Measurements from ENCODE around the gene ARHGAP15. TPM values are rescaled to one million over a fixed set of nuclear protein-coding genes. Genes with fewer than 3 reads are reported as not detected.

The ARHGAP15 gene
- total and polyA plus RNA-seq, 2 experiments from 2014 or later = not detected

GRCh38 chr2:143264851-143265250 is 135.6 kb downstream of the ARHGAP15 start:
- no peak overlapping the region for H3K9ac ChIP-seq
- no peaks in the 10 kb centered on the region for H3K9me2 ChIP-seq (ENCODE audit: insufficient read depth)
- H3K4me3 ChIP-seq = no peak overlapping the region
- in situ Hi-C loops (cut with MboI) = no loop called here
- peaks cover 6% of the 10 kb centered on the region for H3F3A ChIP-seq (ENCODE audit: insufficient read depth)
- no peak overlapping the region for H3K4me2 ChIP-seq (ENCODE audit: unreplicated experiment)
- H3K27me3 ChIP-seq (replicated peaks; ENCODE audit: insufficient read depth) = no peaks in the 10 kb centered on the region
- no peaks in the 10 kb centered on the region for H3K79me2 ChIP-seq (ENCODE audit: insufficient read depth)
- no peaks in the 10 kb centered on the region for H4K20me1 ChIP-seq (ENCODE audit: insufficient read depth)
- H2AFZ ChIP-seq = no peak overlapping the region
- no peaks in the 10 kb centered on the region for H3K36me3 ChIP-seq (ENCODE audit: low read depth)
- peak; percentile 94 for DNase-seq
- peaks cover 4% of the 10 kb centered on the region for H3K4me1 ChIP-seq (ENCODE audit: insufficient read depth)
- 0 to 3% methylated on average over 2 of the region's 2 CpGs for WGBS, 2 experiments (ENCODE audit: low coverage in 1 of 2, low lambda C conversion rate in 2 of 2, missing lambda C conversion rate in 2 of 2)
- TF ChIP-seq EZH2phosphoT487 (IDR thresholded peaks at IDR 0.05; ENCODE audit: insufficient read depth, low read depth) (no peak), EZH2 (IDR thresholded peaks at IDR 0.05; ENCODE audit: insufficient read depth, poor library complexity, severe bottlenecking) (no peak)
- no peaks in the 10 kb centered on the region for H3K9me3 ChIP-seq (ENCODE audit: low read depth)
- no peak overlapping the region for H3K27ac ChIP-seq

- Histone ChIP-seq H3F3A (ENCODE audit: insufficient read depth) (no peaks in the 10 kb centered on the region), H3K9ac (no peak overlapping the region), H3K4me3 (no peak overlapping the region), H3K27ac (no peak overlapping the region), H4K20me1 (ENCODE audit: insufficient read depth) (no peaks in the 10 kb centered on the region), H3K27me3 (replicated peaks; ENCODE audit: insufficient read depth) (peaks cover 3% of the 10 kb centered on the region; the same call in 1 of the 2 replicates), H3K79me2 (ENCODE audit: insufficient read depth) (no peaks in the 10 kb centered on the region), H3K9me3 (ENCODE audit: low read depth) (no peaks in the 10 kb centered on the region), H3K9me2 (ENCODE audit: insufficient read depth) (no peaks in the 10 kb centered on the region), H3K4me1 (ENCODE audit: insufficient read depth) (no peaks in the 10 kb centered on the region), H3K4me2 (ENCODE audit: unreplicated experiment) (no peak overlapping the region), H2AFZ (no peak overlapping the region), H3K36me3 (ENCODE audit: low read depth) (no peaks in the 10 kb centered on the region)
- TF ChIP-seq EZH2phosphoT487 (IDR thresholded peaks at IDR 0.05; ENCODE audit: insufficient read depth, low read depth) (no peak), EZH2 (IDR thresholded peaks at IDR 0.05; ENCODE audit: insufficient read depth, poor library complexity, severe bottlenecking) (no peak)
- in situ Hi-C loops (cut with MboI) = no loop called here
- DNase-seq = no peak
Observed at GRCh38 chr2:143279672-143280071, 150.5 kb downstream of the ARHGAP15 start.

- Histone ChIP-seq H3K27me3 (replicated peaks; ENCODE audit: insufficient read depth) (peaks cover 3% of the 10 kb centered on the region; the same call in 1 of the 2 replicates), H3K9ac (no peak overlapping the region), H3K4me1 (ENCODE audit: insufficient read depth) (no peaks in the 10 kb centered on the region), H3K9me2 (ENCODE audit: insufficient read depth) (no peaks in the 10 kb centered on the region), H3K79me2 (ENCODE audit: insufficient read depth) (no peaks in the 10 kb centered on the region), H4K20me1 (ENCODE audit: insufficient read depth) (no peaks in the 10 kb centered on the region), H3K4me2 (ENCODE audit: unreplicated experiment) (no peak overlapping the region), H3F3A (ENCODE audit: insufficient read depth) (no peaks in the 10 kb centered on the region), H2AFZ (no peak overlapping the region), H3K36me3 (ENCODE audit: low read depth) (no peaks in the 10 kb centered on the region), H3K9me3 (ENCODE audit: low read depth) (no peaks in the 10 kb centered on the region), H3K4me3 (no peak overlapping the region), H3K27ac (no peak overlapping the region)
- DNase-seq = no peak
- WGBS, 2 experiments (ENCODE audit: low coverage in 1 of 2, low lambda C conversion rate in 2 of 2, missing lambda C conversion rate in 2 of 2) = 65 to 71% methylated on average over 3 of the region's 3 CpGs
- in situ Hi-C loops (cut with MboI) = no loop called here
- TF ChIP-seq EZH2 (IDR thresholded peaks at IDR 0.05; ENCODE audit: insufficient read depth, poor library complexity, severe bottlenecking) (no peak), EZH2phosphoT487 (IDR thresholded peaks at IDR 0.05; ENCODE audit: insufficient read depth, low read depth) (no peak)
Observed at GRCh38 chr2:143280097-143280757, 151.0 kb downstream of the ARHGAP15 start.

- Histone ChIP-seq H3K36me3 (ENCODE audit: low read depth) (no peaks in the 10 kb centered on the region), H3K9ac (no peak overlapping the region), H3K27me3 (replicated peaks; ENCODE audit: insufficient read depth) (no peaks in the 10 kb centered on the region), H3K9me3 (ENCODE audit: low read depth) (no peaks in the 10 kb centered on the region), H3F3A (ENCODE audit: insufficient read depth) (no peaks in the 10 kb centered on the region), H3K27ac (no peak overlapping the region), H2AFZ (no peak overlapping the region), H4K20me1 (ENCODE audit: insufficient read depth) (no peaks in the 10 kb centered on the region), H3K4me2 (ENCODE audit: unreplicated experiment) (no peak overlapping the region), H3K79me2 (ENCODE audit: insufficient read depth) (no peaks in the 10 kb centered on the region), H3K9me2 (ENCODE audit: insufficient read depth) (no peaks in the 10 kb centered on the region), H3K4me3 (no peak overlapping the region), H3K4me1 (ENCODE audit: insufficient read depth) (no peaks in the 10 kb centered on the region)
- in situ Hi-C loops (cut with MboI) = no loop called here
- DNase-seq = no peak
- TF ChIP-seq EZH2phosphoT487 (IDR thresholded peaks at IDR 0.05; ENCODE audit: insufficient read depth, low read depth) = no peak
- TF ChIP-seq EZH2 (IDR thresholded peaks at IDR 0.05; ENCODE audit: insufficient read depth, poor library complexity, severe bottlenecking) = no peak
- 78 to 84% methylated on average over 6 of the region's 6 CpGs for WGBS, 2 experiments (ENCODE audit: low coverage in 1 of 2, low lambda C conversion rate in 2 of 2, missing lambda C conversion rate in 2 of 2)
Observed at GRCh38 chr2:143282684-143283083, 153.5 kb downstream of the ARHGAP15 start.
